Measurements from ENCODE around the gene NLGN3.
"Not testable (repeated sequence)": the region's sequence is repeated elsewhere in the genome, so short reads cannot be mapped to it uniquely, and the experiment has no call there.

NLGN3 gene

GRCh38 chrX:71170660-71171059 lies 26.0 kb downstream of the NLGN3 start:
- DNase-seq (ENCODE audit: low spot score), result no peak

GRCh38 chrX:71171110-71171801 lies 26.6 kb downstream of the NLGN3 start:
- no peak for DNase-seq (ENCODE audit: low spot score)

GRCh38 chrX:71173440-71173839 lies 28.8 kb downstream of the NLGN3 start:
- DNase-seq (ENCODE audit: low spot score), result no peak

- no peak for DNase-seq (ENCODE audit: low spot score)
These were observed 30.2 kb downstream of the NLGN3 start for GRCh38 chrX:71174795-71175194.

- DNase-seq (ENCODE audit: low spot score), result no peak
These were observed 30.9 kb downstream of the NLGN3 start for GRCh38 chrX:71175531-71175930.

GRCh38 chrX:71177327-71177726 lies 32.7 kb downstream of the NLGN3 start:
- DNase-seq (ENCODE audit: low spot score), result no peak

- DNase-seq (ENCODE audit: low spot score), result no peak
These were observed 34.3 kb downstream of the NLGN3 start for GRCh38 chrX:71178908-71179307.

- not testable (repeated sequence) for DNase-seq (ENCODE audit: low spot score)
These were observed 36.1 kb downstream of the NLGN3 start for GRCh38 chrX:71180579-71181265.

- DNase-seq (ENCODE audit: low spot score), result no peak
These were observed 36.9 kb downstream of the NLGN3 start for GRCh38 chrX:71181558-71181909.

GRCh38 chrX:71181910-71182799 lies 37.5 kb downstream of the NLGN3 start:
- DNase-seq (ENCODE audit: low spot score), result peak; percentile 84

- no peak for DNase-seq (ENCODE audit: low spot score)
These were observed 38.2 kb downstream of the NLGN3 start for GRCh38 chrX:71182871-71183270.

GRCh38 chrX:71183341-71183740 lies 38.7 kb downstream of the NLGN3 start:
- peak; percentile 49 for DNase-seq (ENCODE audit: low spot score)

- no peak for DNase-seq (ENCODE audit: low spot score)
These were observed 39.5 kb downstream of the NLGN3 start for GRCh38 chrX:71184092-71184491.

GRCh38 chrX:71184803-71185495 lies 40.3 kb downstream of the NLGN3 start:
- DNase-seq (ENCODE audit: low spot score), result no peak

- DNase-seq (ENCODE audit: low spot score), result no peak
These were observed 46.6 kb downstream of the NLGN3 start for GRCh38 chrX:71191248-71191647.

- no peak for DNase-seq (ENCODE audit: low spot score)
These were observed 51.5 kb downstream of the NLGN3 start for GRCh38 chrX:71195964-71196649.

- no peak for DNase-seq (ENCODE audit: low spot score)
These were observed 53.4 kb downstream of the NLGN3 start for GRCh38 chrX:71198066-71198465.

GRCh38 chrX:71199252-71200008 lies 54.8 kb downstream of the NLGN3 start:
- no peak for DNase-seq (ENCODE audit: low spot score)

- no peak for DNase-seq (ENCODE audit: low spot score)
These were observed 66.2 kb downstream of the NLGN3 start for GRCh38 chrX:71210816-71211215.

- no peak for DNase-seq (ENCODE audit: low spot score)
These were observed 67.9 kb downstream of the NLGN3 start for GRCh38 chrX:71212536-71212935.

- no peak for DNase-seq (ENCODE audit: low spot score)
These were observed 69.5 kb downstream of the NLGN3 start for GRCh38 chrX:71214152-71214551.
